LNCAP (cell line): Measurements from ENCODE around the gene IZUMO4.

Experiments
- CTCF ChIP-seq: fragments of 450-650 bp; IDR thresholded peaks from 2 replicates; pipeline ENCODE4 v1.5.1; 2017; ENCODE audit warnings: mild to moderate bottlenecking

The IZUMO4 gene

GRCh38 chr19:2050349-2050990 is 46.2 kb upstream of the IZUMO4 start:
- TF ChIP-seq CTCF, result no peak

- peak; percentile 48; the same call in 1 of the 2 replicates for TF ChIP-seq CTCF
Observed at GRCh38 chr19:2050991-2051772, 45.5 kb upstream of the IZUMO4 start, which contains the start of gene MKNK2. Gene MKNK2 (minus strand): TSS chr19:2051244. CDS start chr19:2050851, 393 bp downstream.

GRCh38 chr19:2051773-2052704 is 44.7 kb upstream of the IZUMO4 start:
- no peak for TF ChIP-seq CTCF

GRCh38 chr19:2053601-2054389 is 42.9 kb upstream of the IZUMO4 start:
- no peak for TF ChIP-seq CTCF

DNA sequence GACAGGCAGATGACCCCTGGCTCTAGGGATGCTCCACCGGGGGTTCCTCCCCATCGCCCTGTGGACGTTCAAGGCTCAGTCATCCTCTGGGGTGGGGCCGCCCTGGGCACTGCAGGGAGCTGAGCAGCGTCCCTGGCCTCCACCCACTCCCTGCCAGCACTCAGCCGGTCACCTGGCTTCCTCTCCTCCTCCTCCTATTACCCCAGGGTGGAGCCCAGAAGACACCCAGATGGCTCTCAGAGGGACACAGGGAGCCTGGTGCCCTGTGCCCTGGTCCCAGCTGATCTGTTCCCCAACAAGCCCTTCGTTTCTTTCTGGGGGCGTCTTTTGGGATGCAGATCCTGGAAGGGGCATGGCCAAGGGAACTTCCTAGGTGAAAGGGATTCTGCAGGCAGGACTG is 42.0 kb upstream of the IZUMO4 start:
- TF ChIP-seq CTCF, result no peak

GRCh38 chr19:2055931-2056836 is 40.5 kb upstream of the IZUMO4 start:
- no peak for TF ChIP-seq CTCF
